Uterus (tissue), 2 donors: Measurements from ENCODE around the gene NMNAT2.

Experiments used
- POLR2A ChIP-seq, 2 donors: fragments of 450-650 bp; IDR thresholded peaks; one replicate each; pipeline ENCODE4 v1.6.1; 2016; ENCODE audit warnings: antibody characterized with exemption in 2 of 2, mild to moderate bottlenecking in 1 of 2, moderate library complexity in 1 of 2
- TF ChIP-seq, protein P1 (sequence below), 4 experiments: fragments of 200-600 bp in 2 of 4; fragments of 450-650 bp in 2 of 4; sonication (generic) in 2 of 4; IDR thresholded peaks; one replicate each; pipeline ENCODE4 v1.5.1; 2016 to 2019; ENCODE audit warnings: antibody characterized with exemption in 4 of 4, mild to moderate bottlenecking in 2 of 4, moderate library complexity in 1 of 4

DNA sequence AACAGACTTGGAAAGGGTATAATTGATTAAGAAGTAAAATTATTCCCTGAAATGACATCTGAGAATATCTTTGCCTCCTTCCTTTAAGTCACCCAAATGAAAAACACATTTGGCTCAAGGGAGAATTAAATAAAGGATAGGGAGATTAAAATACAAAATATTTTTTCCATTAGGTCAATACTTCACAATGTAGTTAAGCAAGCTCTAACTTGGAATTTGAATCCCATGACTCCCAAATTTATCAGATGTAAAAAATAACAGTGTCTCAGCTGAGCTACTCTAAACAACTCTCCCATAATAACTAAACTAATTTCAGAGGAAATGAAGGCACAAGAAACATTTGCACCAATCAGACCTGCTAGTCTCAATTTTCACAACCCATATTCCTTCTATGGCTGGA, 6.5 kb upstream of the NMNAT2 start:
- TF ChIP-seq, protein P1, sequence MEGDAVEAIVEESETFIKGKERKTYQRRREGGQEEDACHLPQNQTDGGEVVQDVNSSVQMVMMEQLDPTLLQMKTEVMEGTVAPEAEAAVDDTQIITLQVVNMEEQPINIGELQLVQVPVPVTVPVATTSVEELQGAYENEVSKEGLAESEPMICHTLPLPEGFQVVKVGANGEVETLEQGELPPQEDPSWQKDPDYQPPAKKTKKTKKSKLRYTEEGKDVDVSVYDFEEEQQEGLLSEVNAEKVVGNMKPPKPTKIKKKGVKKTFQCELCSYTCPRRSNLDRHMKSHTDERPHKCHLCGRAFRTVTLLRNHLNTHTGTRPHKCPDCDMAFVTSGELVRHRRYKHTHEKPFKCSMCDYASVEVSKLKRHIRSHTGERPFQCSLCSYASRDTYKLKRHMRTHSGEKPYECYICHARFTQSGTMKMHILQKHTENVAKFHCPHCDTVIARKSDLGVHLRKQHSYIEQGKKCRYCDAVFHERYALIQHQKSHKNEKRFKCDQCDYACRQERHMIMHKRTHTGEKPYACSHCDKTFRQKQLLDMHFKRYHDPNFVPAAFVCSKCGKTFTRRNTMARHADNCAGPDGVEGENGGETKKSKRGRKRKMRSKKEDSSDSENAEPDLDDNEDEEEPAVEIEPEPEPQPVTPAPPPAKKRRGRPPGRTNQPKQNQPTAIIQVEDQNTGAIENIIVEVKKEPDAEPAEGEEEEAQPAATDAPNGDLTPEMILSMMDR (IDR thresholded peaks at IDR 0.05) = no peak
- no peak for TF ChIP-seq POLR2A (IDR thresholded peaks at IDR 0.05)
